B cell (primary cell): ENCODE measurements around the gene DCBLD1. TPM values are rescaled to one million over a fixed set of nuclear protein-coding genes. Genes with fewer than 3 reads are reported as not detected.

Experiments
- ATAC-seq: fragments of 200-7000 bp; cut with Tn5 transposase; one replicate; pipeline ENCODE4 v1.10.0; 2021; ENCODE audit warnings: low read depth, mild to moderate bottlenecking, moderate number of reproducible peaks, moderate library complexity
- CTCF ChIA-PET: fragments of 350-600 bp; sonication (Branson Sonifier 250); formaldehyde crosslinking; loops from one replicate; lab custom pipeline; 2021; ENCODE audit warnings: antibody characterized with exemption, inconsistent platforms; lab: Charles Lee
- POLR2A ChIA-PET: fragments of 350-600 bp; sonication (Branson Sonifier 250); formaldehyde crosslinking; loops from one replicate; lab custom pipeline; 2021; ENCODE audit warnings: antibody characterized with exemption; lab: Charles Lee
- DNase-seq: peaks from one replicate; pipeline ENCODE4 v3.0.0; 2013
- H2AFZ ChIP-seq: 2 replicates; pipeline ENCODE4 v1.6.1; 2012; ENCODE audit warnings: mild to moderate bottlenecking, low read depth, low read length; ENCODE audit not compliant: insufficient read depth, poor library complexity, severe bottlenecking
- H3K27ac ChIP-seq, 2 donors: 1 replicate in 1 of 2; 2 replicates in 1 of 2; pipeline ENCODE4 v1.5.1; 2012 to 2013; ENCODE audit warnings: low read length in 2 of 2, mild to moderate bottlenecking in 2 of 2, moderate library complexity in 1 of 2
- H3K27me3 ChIP-seq, 4 experiments: fragments of 200-600 bp in 1 of 4; sonication (generic) in 1 of 4; replicated peaks in 1 of 4; 1 replicate in 2 of 4; 2 replicates in 2 of 4; pipeline versions ENCODE4 v1.6.1 to v1.7.0; 2013 to 2016; ENCODE audit warnings: low read length in 3 of 4, mild to moderate bottlenecking in 2 of 4, mixed read lengths in 1 of 4, moderate library complexity in 1 of 4; ENCODE audit not compliant: insufficient read depth in 4 of 4, control insufficient read depth in 3 of 4; ENCODE audit errors: control extremely low read depth in 1 of 4
- H3K36me3 ChIP-seq, 2 experiments: replicated peaks in 1 of 2; 1 replicate in 1 of 2; 2 replicates in 1 of 2; pipeline versions ENCODE4 v1.6.1 to v1.7.1; 2013; ENCODE audit warnings: low read length in 1 of 2; ENCODE audit not compliant: insufficient read depth in 2 of 2, control insufficient read depth in 1 of 2; ENCODE audit errors: control extremely low read depth in 1 of 2, extremely low read depth in 1 of 2
- H3K4me1 ChIP-seq, 2 donors: fragments of 200-600 bp in 1 of 2; sonication (generic) in 1 of 2; 1 replicate in 1 of 2; 2 replicates in 1 of 2; pipeline versions ENCODE4 v1.5.1 to v1.6.1; 2013 to 2017; ENCODE audit warnings: low read length in 2 of 2; ENCODE audit not compliant: control insufficient read depth in 2 of 2, insufficient read depth in 2 of 2
- H3K4me2 ChIP-seq: replicated peaks from 2 replicates; pipeline ENCODE3; 2012; ENCODE audit warnings: mild to moderate bottlenecking, low read depth, low read length; ENCODE audit not compliant: poor library complexity, severe bottlenecking
- H3K4me3 ChIP-seq, 5 experiments: fragments of 200-600 bp in 1 of 5; sonication (generic) in 1 of 5; 1 replicate in 3 of 5; 2 replicates in 2 of 5; pipeline versions ENCODE4 v1.5.1 to v1.7.0; 2011 to 2016; ENCODE audit warnings: low read length in 4 of 5, mild to moderate bottlenecking in 4 of 5, low read depth in 2 of 5, control low read depth in 1 of 5, moderate library complexity in 1 of 5; ENCODE audit not compliant: insufficient read depth in 1 of 5; ENCODE audit errors: control extremely low read depth in 1 of 5, extremely low read depth in 1 of 5
- H3K79me2 ChIP-seq: fragments of 200-600 bp; sonication (generic); one replicate; pipeline ENCODE4 v1.6.0; 2016; ENCODE audit warnings: low read length; ENCODE audit not compliant: control insufficient read depth, insufficient read depth
- H3K9ac ChIP-seq: fragments of 200-600 bp; sonication (generic); 2 replicates; pipeline ENCODE4 v1.6.1; 2017; ENCODE audit warnings: mild to moderate bottlenecking, low read length, moderate library complexity
- H3K9me3 ChIP-seq, 3 donors: one replicate each; pipeline versions ENCODE4 v1.6.1 to v1.7.1; 2013; ENCODE audit warnings: low read length in 2 of 3; ENCODE audit not compliant: control insufficient read depth in 2 of 3, insufficient read depth in 1 of 3; ENCODE audit errors: control extremely low read depth in 1 of 3
- H4K20me1 ChIP-seq: 2 replicates; pipeline ENCODE4 v1.6.0; 2012; ENCODE audit warnings: mild to moderate bottlenecking, low read length; ENCODE audit not compliant: insufficient read depth, control insufficient read depth, poor library complexity, severe bottlenecking
- H3K27ac Mint-ChIP-seq: one replicate; pipeline ENCODE4 v1.8.0; 2021; ENCODE audit warnings: mixed read lengths
- H3K27me3 Mint-ChIP-seq: one replicate; pipeline ENCODE4 v1.8.0; 2021; ENCODE audit warnings: mixed read lengths
- H3K4me1 Mint-ChIP-seq: one replicate; pipeline ENCODE4 v1.8.0; 2021; ENCODE audit warnings: mixed read lengths
- H3K4me3 Mint-ChIP-seq: one replicate; pipeline ENCODE4 v1.8.0; 2021; ENCODE audit warnings: mixed read lengths
- H3K9me3 Mint-ChIP-seq: one replicate; pipeline ENCODE4 v1.8.0; 2022; ENCODE audit warnings: mixed read lengths; ENCODE audit not compliant: insufficient read depth
- CTCF ChIP-seq: fragments of 200-600 bp; IDR thresholded peaks from one replicate; pipeline ENCODE4 v1.8.0; 2022; ENCODE audit warnings: antibody characterized with exemption, mild to moderate bottlenecking
- EZH2 ChIP-seq: IDR thresholded peaks from 2 replicates; pipeline ENCODE4 v1.6.1; 2012; ENCODE audit warnings: borderline replicate concordance, low read depth, mild to moderate bottlenecking, moderate library complexity, low read length; ENCODE audit not compliant: insufficient read depth, poor library complexity, severe bottlenecking
- WGBS: methylation state at CpG from one replicate; pipeline ENCODE4 v1.1.5; 2013; ENCODE audit warnings: missing lambda C conversion rate; ENCODE audit not compliant: insufficient coverage; 5-methylcytosine and 5-hydroxymethylcytosine counted together
- intact Hi-C: fragments of 100-400 bp; cut with micrococcal nuclease; formaldehyde crosslinking; loops from one replicate; pipeline ENCODE4 v1.10.0; 2022
- polyA plus RNA-seq: library from polyadenylated mRNA; depleted of rRNA; stranded (reverse); fragments of >200 nt; gene quantifications from 2 replicates; pipeline ENCODE4 v1.2.3, GENCODE V29; 2012
- total RNA-seq, 2 donors: library from RNA; stranded (reverse); fragments of 120-200 nt in 1 of 2; gene quantifications; 1 replicate in 1 of 2; 2 replicates in 1 of 2; pipeline versions ENCODE4 v1.2.3 to v1.2.4, GENCODE V29; 2013 to 2022

The DCBLD1 gene
- total and polyA plus RNA-seq, 2 donors (not counting 1 experiment from before 2014, with no cell fraction given), result 0.21 to 0.37 TPM

GRCh38 chr6:117574198-117574597 lies 91.7 kb downstream of the DCBLD1 start:
- Mint-ChIP-seq H3K27ac (no peak overlapping the region), H3K27me3 (no peaks in the 10 kb centered on the region), H3K4me1 (no peaks in the 10 kb centered on the region), H3K4me3 (no peak overlapping the region), H3K9me3 (no peaks in the 10 kb centered on the region)
- no peak overlapping the region for H3K27ac ChIP-seq
- H4K20me1 ChIP-seq, result no peaks in the 10 kb centered on the region
- POLR2A ChIA-PET, result no interaction called here
- DNase-seq (no peak), ATAC-seq (no peak)
- CTCF ChIA-PET, result interaction anchor here (1.0 kb wide), 1 partner anchor 16 kb away, joined by 3 read pairs; no protein-coding TSS in a partner anchor
- H3K27me3 ChIP-seq, result no peaks in the 10 kb centered on the region
- TF ChIP-seq EZH2 (no peak), CTCF (no peak)
- H2AFZ ChIP-seq, result no peak overlapping the region
- H3K4me1 ChIP-seq, result no peaks in the 10 kb centered on the region
- no peaks in the 10 kb centered on the region for H3K79me2 ChIP-seq
- H3K4me3 ChIP-seq, result no peak overlapping the region
- H3K4me2 ChIP-seq, result no peak overlapping the region
- intact Hi-C loops, result no loop called here
- H3K36me3 ChIP-seq, result peaks cover 3 to 56% of the 10 kb centered on the region in 2 experiments
- H3K9ac ChIP-seq, result no peak overlapping the region
- WGBS, result no CpG with 5 or more reads among the region's 4 CpGs
- no peaks in the 10 kb centered on the region for H3K9me3 ChIP-seq

GRCh38 chr6:117585647-117586046 lies 103.2 kb downstream of the DCBLD1 start:
- no peaks in the 10 kb centered on the region for H3K4me1 ChIP-seq
- H3K79me2 ChIP-seq, result peaks cover 16% of the 10 kb centered on the region
- ChIA-PET CTCF (interaction anchor here (0.6 to 1.2 kb wide), 2 partner anchors 29 to 136 kb away, joined by 3 read pairs; no protein-coding TSS in a partner anchor), POLR2A (no interaction called here)
- H3K27me3 ChIP-seq, result no peaks in the 10 kb centered on the region
- H3K4me3 ChIP-seq, result no peak overlapping the region
- no peak overlapping the region for H3K9ac ChIP-seq
- H2AFZ ChIP-seq, result no peak overlapping the region
- H3K27ac Mint-ChIP-seq, result no peak overlapping the region
- peaks cover 0 to 6% (median 0%) of the 10 kb centered on the region in 3 donors for H3K9me3 ChIP-seq
- DNase-seq (no peak), ATAC-seq (no peak)
- H3K4me2 ChIP-seq, result no peak overlapping the region
- no peaks in the 10 kb centered on the region for H3K27me3 Mint-ChIP-seq
- H3K36me3 ChIP-seq, result peaks cover 0 to 17% of the 10 kb centered on the region in 2 experiments
- intact Hi-C loops, result no loop called here
- H3K9me3 Mint-ChIP-seq, result no peaks in the 10 kb centered on the region
- peaks cover 8% of the 10 kb centered on the region for H3K4me1 Mint-ChIP-seq
- H4K20me1 ChIP-seq, result peaks cover 21% of the 10 kb centered on the region
- TF ChIP-seq CTCF, result no peak
- H3K27ac ChIP-seq, result no peak overlapping the region
- no peak overlapping the region for H3K4me3 Mint-ChIP-seq
